VCaP (cell line): ENCODE data around the gene TMED7.

Experiments
- H3K27ac ChIP-seq: fragments of 450-650 bp; 2 replicates; pipeline ENCODE4 v1.5.1; 2017
- CTCF ChIP-seq: fragments of 450-650 bp; conservative IDR thresholded peaks from 2 replicates; pipeline ENCODE4 v1.5.1; 2017; ENCODE audit warnings: mild to moderate bottlenecking, moderate library complexity

TMED7 gene

GRCh38 chr5:115580941-115581340, 44.9 kb downstream of the TMED7 start:
- TF ChIP-seq CTCF: no peak
- no peak overlapping the region for H3K27ac ChIP-seq

GRCh38 chr5:115579747-115580173, 46.1 kb downstream of the TMED7 start:
- no peak overlapping the region for H3K27ac ChIP-seq

GRCh38 chr5:115579216-115579615, 46.6 kb downstream of the TMED7 start:
- TF ChIP-seq CTCF: no peak
- H3K27ac ChIP-seq: no peak overlapping the region

More at GRCh38 chr5:115579747-115580173, 46.1 kb downstream of the TMED7 start:
- no peak for TF ChIP-seq CTCF

- TF ChIP-seq CTCF: no peak
- H3K27ac ChIP-seq: no peak overlapping the region
Observed at GRCh38 chr5:115578657-115579056, 47.2 kb downstream of the TMED7 start.

GRCh38 chr5:115577741-115578140, 48.1 kb downstream of the TMED7 start:
- H3K27ac ChIP-seq: no peak overlapping the region
- no peak for TF ChIP-seq CTCF

GRCh38 chr5:115577329-115577728, 48.5 kb downstream of the TMED7 start:
- TF ChIP-seq CTCF: no peak
- no peak overlapping the region for H3K27ac ChIP-seq

GRCh38 chr5:115575167-115576070, 50.4 kb downstream of the TMED7 start:
- no peak for TF ChIP-seq CTCF
- no peak overlapping the region for H3K27ac ChIP-seq
